ENCODE measurements around the gene PPP1R11.

DNA sequence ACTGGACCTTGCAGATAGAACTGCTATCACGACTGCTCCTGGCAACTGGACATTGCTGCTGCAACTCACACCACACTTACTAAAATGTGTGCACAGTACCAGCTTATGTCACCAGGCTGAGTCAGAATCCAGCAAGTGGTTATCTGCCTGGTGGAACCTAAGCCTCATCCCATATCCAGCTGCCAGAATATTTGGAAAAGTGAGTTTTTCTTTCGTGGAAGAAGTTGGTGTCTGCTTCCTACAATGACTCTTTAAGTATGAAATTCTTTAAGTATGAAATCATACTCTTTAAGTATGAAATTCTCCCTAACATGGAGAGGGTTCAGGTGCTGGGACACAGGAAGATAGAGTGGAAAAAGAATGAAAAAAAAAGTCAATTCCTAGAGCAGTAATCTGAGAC is 22.4 kb upstream of the PPP1R11 start:
- TF ChIP-seq YY1 (IDR thresholded peaks at IDR 0.05; ENCODE audit: insufficient read depth, insufficient read length) (no peak), SUZ12 (IDR thresholded peaks at IDR 0.05; ENCODE audit: extremely low read depth, insufficient read depth, insufficient read length) (no peak)
